Brain microvascular endothelial cell (primary cell): ENCODE results near the gene B4GALNT4.
"Not testable (repeated sequence)": the region's sequence is repeated elsewhere in the genome, so short reads cannot be mapped to it uniquely, and the experiment has no call there.

ENCODE experiments used
- DNase-seq: peaks from one replicate; pipeline ENCODE4 v3.0.0-alpha.2; 2020
- H3K27ac ChIP-seq: fragments of 250-450 bp; sonication (Bioruptor Pico); 2 replicates; pipeline ENCODE4 v1.5.1; 2020; ENCODE audit warnings: mild to moderate bottlenecking, moderate library complexity
- H3K27me3 ChIP-seq: fragments of 250-450 bp; sonication (Bioruptor Pico); replicated peaks from 2 replicates; pipeline ENCODE4 v1.5.1; 2020; ENCODE audit warnings: mild to moderate bottlenecking
- H3K36me3 ChIP-seq: fragments of 250-450 bp; sonication (Bioruptor Pico); replicated peaks from 2 replicates; pipeline ENCODE4 v1.5.1; 2020; ENCODE audit warnings: mild to moderate bottlenecking
- H3K4me3 ChIP-seq: 2 replicates; pipeline ENCODE4 v1.5.1; 2011; ENCODE audit warnings: low read depth, mild to moderate bottlenecking, control low read depth, low read length, moderate library complexity
- in situ Hi-C: cut with HindIII; loops from 2 replicates; pipeline ENCODE4 v1.10.0; 2017; ENCODE audit warnings: low sequenced_read_pairs, low pct_ligation_motif_present
- TF ChIP-seq, protein P1 (sequence below): IDR thresholded peaks from 2 replicates; pipeline ENCODE4 v1.5.1; 2011; ENCODE audit warnings: low read depth, mild to moderate bottlenecking, moderate library complexity, low read length, control low read depth, inconsistent platforms; ENCODE audit errors: missing control alignments

Gene B4GALNT4

DNA sequence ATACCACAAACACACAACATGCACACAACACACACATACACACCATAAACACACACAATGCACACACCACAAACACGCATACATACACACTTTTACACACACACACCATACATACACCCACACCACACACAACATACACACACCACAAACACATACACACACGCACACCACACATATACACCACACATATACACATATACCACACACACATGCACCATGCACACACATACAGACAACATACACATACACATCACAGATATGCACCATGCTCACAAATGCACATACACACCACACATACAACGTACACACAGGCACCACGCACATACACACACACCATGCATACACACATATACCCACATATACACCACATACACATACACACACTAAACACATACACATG, 11.7 kb upstream of the B4GALNT4 start:
- no peaks in the 10 kb centered on the region for H3K27me3 ChIP-seq
- in situ Hi-C loops, result no loop called here
- no peak overlapping the region for H3K4me3 ChIP-seq
- no peak for DNase-seq
- no peak overlapping the region for H3K27ac ChIP-seq
- H3K36me3 ChIP-seq, result no peaks in the 10 kb centered on the region
- TF ChIP-seq, protein P1, sequence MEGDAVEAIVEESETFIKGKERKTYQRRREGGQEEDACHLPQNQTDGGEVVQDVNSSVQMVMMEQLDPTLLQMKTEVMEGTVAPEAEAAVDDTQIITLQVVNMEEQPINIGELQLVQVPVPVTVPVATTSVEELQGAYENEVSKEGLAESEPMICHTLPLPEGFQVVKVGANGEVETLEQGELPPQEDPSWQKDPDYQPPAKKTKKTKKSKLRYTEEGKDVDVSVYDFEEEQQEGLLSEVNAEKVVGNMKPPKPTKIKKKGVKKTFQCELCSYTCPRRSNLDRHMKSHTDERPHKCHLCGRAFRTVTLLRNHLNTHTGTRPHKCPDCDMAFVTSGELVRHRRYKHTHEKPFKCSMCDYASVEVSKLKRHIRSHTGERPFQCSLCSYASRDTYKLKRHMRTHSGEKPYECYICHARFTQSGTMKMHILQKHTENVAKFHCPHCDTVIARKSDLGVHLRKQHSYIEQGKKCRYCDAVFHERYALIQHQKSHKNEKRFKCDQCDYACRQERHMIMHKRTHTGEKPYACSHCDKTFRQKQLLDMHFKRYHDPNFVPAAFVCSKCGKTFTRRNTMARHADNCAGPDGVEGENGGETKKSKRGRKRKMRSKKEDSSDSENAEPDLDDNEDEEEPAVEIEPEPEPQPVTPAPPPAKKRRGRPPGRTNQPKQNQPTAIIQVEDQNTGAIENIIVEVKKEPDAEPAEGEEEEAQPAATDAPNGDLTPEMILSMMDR, result no peak

DNA sequence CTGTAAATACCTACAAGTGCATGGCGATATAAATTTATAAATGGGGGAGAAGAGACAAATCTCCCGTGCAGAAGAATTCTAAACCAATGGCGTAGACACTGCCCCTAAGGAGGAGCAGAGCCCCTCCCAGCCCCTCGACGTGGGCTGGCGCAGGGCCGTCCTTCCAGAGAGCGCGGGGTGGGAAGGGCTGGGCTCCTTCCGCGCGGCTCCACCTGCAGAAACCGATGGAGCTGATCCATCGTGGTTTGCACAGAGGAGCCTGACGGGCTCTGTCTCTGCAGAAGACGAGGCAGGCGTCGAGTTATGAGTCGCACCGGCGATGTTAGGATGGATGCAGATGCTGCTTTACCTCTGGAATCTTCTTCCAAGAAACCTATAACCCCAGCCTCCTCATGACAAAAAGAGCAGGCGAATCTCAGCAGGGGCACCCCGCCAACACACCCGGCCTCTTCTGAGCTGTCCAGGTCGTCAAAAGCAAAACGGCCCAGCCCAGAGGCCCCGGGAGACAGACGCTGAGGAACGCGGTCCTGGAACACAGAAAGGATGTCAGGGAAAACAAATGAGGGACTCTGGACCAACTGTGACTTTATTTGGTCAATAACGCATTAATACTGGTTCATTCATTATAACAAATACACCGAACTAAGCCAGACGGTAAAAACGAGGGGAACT, 11.0 kb upstream of the B4GALNT4 start:
- Histone ChIP-seq H3K27me3 (no peaks in the 10 kb centered on the region), H3K4me3 (no peak overlapping the region), H3K27ac (no peak overlapping the region), H3K36me3 (no peaks in the 10 kb centered on the region)
- TF ChIP-seq, protein P1, result no peak
- no peak for DNase-seq
- in situ Hi-C loops, result no loop called here

GRCh38 chr11:359181-359714, 10.1 kb upstream of the B4GALNT4 start:
- no peaks in the 10 kb centered on the region for H3K36me3 ChIP-seq
- H3K27me3 ChIP-seq, result no peaks in the 10 kb centered on the region
- no peak overlapping the region for H3K4me3 ChIP-seq
- DNase-seq, result no peak
- in situ Hi-C loops, result no loop called here
- TF ChIP-seq, protein P1, result no peak
- H3K27ac ChIP-seq, result no peak overlapping the region

DNA sequence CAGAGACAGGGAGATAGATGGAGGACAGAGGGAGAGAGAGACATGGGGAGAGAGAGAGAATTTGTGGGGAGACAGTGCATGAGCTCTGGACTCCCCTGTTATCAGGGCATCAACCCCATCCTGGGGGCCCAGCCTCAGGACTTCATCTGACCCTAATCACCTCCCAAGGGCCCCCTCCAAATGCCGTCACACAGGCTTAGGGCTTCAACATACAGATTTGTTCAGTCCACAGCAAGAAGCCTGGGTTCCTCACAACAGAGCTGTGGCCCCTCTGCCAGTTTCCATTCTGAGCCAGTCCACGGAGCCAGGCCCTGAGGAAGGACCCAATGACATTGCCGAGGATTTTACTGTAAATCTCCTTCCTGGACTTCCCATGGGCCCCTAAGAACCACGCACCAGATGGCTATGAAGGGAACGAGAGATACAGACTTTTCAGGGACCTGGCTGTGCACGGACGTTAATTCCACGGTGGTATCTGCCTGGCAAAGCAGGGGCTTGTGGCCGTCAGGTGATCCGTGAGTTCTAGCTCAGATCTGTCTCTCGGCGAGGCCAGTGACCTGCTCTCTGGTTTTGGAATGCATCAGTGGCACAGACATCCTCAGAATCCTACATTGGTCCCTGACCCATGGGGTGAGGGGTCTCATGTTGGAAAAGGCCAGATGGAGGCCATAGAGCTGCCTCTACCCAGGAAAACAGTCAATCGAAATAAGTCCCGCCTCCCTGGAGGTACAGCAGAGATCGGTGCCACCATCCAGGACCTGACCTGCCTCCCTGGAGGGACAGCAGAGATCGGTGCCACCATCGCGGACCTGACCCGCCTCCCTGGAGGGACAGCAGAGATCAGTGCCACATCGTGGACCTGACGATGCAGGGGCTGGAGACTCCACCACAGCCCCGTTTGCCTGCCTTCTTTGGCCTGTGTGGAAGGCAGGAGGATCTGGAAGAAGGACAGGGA, 8.7 kb upstream of the B4GALNT4 start:
- TF ChIP-seq, protein P1, result no peak
- in situ Hi-C loops, result no loop called here
- H3K27ac ChIP-seq, result no peak overlapping the region
- no peak for DNase-seq
- no peaks in the 10 kb centered on the region for H3K36me3 ChIP-seq
- H3K27me3 ChIP-seq, result peaks cover 3% of the 10 kb centered on the region
- H3K4me3 ChIP-seq, result no peak overlapping the region

DNA sequence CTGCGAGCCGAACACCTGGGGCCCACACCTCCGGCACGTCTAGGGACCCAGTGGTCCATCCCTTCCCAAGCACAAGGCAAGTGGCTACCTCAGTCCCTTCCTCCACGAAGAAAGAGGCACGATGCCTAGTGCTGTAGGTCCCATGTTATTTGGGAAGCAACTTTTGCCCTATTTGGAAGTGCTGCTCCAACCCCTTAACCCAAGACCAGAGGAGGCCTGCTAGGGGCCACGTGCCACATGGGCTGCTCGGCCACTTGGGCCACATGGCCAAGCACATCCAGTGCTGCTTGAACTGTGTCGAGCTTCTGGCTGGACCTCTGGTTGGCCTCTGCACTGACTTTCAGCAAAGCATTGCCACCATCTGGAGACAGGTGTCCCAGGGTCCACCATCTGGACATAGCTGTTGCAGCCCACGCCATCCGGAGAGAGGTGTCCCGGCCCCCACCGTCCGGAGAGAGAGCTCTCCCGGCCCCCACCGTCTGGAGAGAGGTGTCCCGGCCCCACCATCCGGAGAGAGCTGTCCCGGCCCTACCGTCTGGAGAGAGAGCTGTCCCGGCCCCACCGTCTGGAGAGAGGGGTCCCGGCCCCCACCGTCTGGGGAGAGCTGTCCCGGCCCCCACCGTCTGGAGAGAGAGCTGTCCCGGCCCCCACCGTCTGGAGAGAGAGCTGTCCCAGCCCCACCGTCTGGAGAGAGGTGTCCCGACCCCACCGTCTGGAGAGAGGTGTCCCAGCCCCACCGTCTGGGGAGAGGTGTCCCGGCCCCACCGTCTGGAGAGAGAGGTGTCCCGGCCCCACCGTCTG, 6.5 kb upstream of the B4GALNT4 start:
- H3K36me3 ChIP-seq, result no peaks in the 10 kb centered on the region
- in situ Hi-C loops, result no loop called here
- peaks cover 18% of the 10 kb centered on the region for H3K27me3 ChIP-seq
- TF ChIP-seq, protein P1, result no peak
- no peak for DNase-seq
- H3K27ac ChIP-seq, result no peak overlapping the region
- H3K4me3 ChIP-seq, result no peak overlapping the region

DNA sequence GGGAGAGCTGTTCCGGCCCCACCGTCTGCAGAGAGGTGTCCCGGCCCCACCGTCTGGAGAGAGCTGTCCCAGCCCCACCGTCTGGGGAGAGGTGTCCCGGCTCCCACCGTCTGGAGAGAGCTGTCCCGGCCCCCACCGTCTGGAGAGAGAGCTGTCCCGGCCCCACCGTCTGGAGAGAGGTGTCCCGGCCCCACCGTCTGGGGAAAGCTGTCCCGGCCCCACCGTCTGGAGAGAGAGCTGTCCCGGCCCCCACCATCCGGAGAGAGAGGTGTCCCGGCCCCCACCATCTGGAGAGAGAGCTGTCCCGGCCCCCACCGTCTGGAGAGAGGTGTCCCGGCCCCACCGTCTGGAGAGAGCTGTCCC, 5.9 kb upstream of the B4GALNT4 start:
- in situ Hi-C loops, H3K36me3 ChIP-seq, DNase-seq: not testable (repeated sequence)

More for the DNA sequence above, 5.9 kb upstream of the B4GALNT4 start:
- not testable (repeated sequence) for H3K4me3 ChIP-seq, H3K27ac ChIP-seq
- H3K27me3 ChIP-seq, result peaks cover 23% of the 10 kb centered on the region
